NCI-H69 (cell line): ENCODE results near the gene NCAN.

Source experiments
- DNase-seq: peaks from one replicate; lab custom pipeline; 2025; lab: John Stamatoyannopoulos, UW

NCAN gene

GRCh38 chr19:19294914-19295313 lies 83.2 kb downstream of the NCAN start:
- no peak for DNase-seq

DNA sequence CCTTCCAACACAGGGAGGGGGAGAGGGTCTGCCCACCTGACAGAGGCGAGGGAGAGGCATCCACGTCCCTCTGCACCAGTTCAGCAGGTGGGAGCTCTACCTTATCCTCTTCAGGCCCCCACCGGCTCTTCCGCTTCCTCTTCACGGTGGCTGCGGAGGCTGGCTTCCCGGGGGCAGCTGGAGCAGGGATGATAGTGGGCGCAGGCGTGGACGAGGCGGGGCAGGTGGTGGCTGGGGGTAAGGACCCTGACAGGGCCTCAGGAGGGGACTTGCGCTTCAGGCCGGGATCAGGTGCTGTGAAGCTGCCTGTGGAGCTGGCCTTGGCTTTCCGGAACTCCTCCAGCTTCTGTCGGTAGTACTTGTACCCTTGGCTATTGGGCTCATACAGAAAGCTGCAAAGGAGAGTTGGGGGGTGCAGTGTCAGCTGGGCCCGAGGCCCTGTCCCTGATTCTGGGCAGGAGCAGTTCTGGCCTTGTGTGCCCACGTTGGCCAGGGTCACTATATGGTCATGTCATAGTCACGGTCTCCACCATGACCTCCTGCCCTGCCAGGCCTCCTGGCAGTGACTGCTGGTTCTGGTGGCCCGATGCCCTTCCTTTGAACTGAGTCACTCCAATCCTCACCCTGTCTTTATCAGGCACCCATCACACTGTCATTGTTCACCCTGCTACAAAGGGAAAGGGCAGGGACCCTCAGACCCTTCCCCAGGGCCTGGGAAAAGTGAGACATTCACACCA lies 85.4 kb downstream of the NCAN start:
- no peak for DNase-seq

DNA sequence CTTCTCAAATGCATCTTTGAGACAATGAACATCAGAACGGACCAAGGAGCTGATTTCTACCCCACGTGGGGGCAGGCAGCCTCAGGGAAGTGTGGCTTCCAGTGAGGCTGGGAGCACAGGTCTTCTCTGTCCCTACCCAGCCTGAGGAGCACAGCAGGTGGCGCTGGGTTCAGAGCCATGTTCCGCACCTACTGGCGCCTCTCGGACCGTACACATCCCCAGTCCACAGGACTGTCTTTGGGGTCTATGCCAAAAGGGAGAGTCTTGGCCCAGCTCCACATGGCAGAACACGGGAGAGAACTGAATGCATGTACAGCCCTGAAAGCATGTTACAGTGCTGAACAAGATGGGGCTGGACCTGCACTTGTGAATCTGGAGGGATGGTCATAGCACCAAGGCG lies 86.0 kb downstream of the NCAN start:
- no peak for DNase-seq

DNA sequence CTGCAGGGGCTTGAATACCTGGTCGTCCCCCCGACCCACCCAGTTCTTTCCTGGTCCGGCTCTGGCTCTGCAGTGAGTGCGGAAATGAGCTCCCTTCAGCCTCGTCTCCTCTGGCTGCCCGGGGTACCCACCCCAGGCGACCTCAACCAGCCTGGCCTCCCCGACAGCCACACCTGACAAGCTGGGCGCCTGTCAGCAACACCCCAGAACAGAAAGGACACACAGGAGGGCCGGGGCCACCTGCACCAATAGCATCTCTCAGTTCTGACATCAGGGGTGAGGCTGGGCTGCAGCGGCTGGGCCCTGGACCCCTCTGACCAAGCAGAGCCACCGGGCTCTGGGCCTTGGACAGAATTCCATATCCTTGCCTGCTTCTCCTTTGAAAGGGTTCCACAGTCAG lies 88.9 kb downstream of the NCAN start:
- no peak for DNase-seq
